GM21529 (cell line): ENCODE measurements around the gene AAR2.

Experiments used
- ATAC-seq: cut with Tn5 transposase; IDR thresholded peaks from one replicate; pipeline ENCODE4 v1.9.1; 2021; ENCODE audit not compliant: unreplicated experiment

Gene AAR2

DNA sequence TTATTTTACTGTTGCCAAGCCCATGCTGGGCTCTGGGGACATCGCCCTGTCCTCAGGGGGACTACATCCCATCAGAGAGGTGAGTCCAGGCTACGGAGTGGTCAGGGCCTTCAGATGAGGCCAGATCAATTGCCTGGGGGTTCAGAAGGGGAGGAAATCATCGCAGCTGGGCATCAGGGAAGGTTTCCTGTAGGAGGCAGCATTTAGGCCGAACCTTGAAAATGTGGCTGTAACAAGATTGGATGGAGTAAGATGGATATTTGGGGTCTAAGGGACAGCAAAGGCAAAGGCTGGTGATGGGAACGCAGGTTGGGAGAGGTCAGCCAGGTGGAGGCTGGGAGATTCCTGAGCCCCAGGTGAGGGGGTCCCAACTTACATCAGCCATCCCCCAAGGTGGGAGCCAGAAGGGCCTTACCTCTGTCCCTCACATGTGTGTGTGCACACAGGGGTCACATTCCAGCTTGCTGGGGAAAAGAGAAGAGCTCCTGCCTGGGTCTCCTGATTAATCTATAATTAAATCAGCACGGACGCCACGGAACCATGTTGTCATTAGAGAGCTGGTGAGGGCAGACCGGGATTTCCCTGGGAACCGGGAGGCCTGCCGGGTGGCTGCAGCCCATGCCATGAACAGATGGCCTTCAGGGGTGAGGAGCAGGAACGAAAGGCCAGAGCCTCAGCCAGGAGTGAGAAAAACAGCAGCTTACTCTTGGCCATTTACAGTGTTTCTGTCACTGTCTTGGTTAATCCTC lies 39.3 kb downstream of the AAR2 start:
- no peak for ATAC-seq

DNA sequence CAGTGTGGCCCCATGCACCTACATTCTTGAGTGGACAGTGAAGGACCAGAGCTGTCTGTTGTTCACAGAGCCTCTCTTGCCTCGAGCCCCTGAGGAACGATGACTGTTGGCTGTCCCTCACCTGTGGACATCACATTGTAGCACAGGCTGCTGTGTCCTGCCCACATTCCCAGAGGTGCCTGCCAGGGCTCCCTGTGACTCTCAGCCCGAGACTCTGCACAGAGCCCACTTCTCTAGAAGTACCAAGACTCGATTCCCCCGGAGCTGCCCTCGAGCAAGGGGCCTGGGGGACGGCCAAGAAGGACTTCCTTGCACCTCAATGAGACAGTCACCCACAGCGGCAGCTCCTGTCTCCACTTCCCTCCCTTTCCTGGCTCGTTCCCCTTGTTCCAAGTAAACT lies 41.3 kb downstream of the AAR2 start:
- ATAC-seq = no peak

DNA sequence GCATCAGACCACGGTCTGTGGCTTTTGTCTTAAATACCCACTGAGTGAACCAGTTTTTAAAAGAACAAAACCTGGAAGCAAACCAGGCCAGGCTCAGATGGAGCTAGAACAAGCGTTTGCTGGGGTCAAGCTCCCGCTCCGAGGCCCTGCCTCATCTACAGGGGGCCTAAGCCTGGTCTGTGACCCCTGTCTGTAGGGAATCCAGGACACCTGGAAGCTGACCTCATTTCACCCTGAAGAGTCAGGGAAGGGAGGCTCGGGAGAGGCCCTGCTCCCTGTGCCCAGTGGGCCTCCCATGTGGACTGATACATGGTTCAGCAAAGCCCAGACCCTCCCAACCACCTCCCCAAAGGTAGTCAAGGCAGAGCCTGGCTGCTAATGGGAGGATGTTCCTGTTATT lies 43.1 kb downstream of the AAR2 start:
- no peak for ATAC-seq

- ATAC-seq = no peak
These were observed 43.5 kb downstream of the AAR2 start for GRCh38 chr20:36279776-36280175.

GRCh38 chr20:36281785-36282380 lies 45.6 kb downstream of the AAR2 start:
- ATAC-seq = no peak

DNA sequence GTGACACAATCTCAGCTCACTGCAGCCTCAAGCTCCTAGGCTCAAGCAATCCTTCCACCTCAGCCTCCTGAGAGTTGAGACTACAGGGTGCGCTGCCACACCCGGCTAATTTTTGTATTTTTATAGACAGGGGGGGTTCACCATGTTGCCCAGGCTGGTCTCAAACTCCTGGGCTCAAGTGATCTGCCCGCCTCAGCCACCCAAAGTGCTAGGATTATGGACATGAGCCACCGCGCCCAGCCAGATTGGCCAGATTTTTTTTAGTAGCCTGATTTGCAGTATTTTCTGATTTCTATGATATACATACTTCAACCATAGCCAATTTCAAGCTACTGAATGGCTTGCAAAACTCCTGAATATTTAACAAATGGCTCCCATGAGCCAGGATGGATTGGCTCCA lies 48.5 kb downstream of the AAR2 start:
- no peak for ATAC-seq

DNA sequence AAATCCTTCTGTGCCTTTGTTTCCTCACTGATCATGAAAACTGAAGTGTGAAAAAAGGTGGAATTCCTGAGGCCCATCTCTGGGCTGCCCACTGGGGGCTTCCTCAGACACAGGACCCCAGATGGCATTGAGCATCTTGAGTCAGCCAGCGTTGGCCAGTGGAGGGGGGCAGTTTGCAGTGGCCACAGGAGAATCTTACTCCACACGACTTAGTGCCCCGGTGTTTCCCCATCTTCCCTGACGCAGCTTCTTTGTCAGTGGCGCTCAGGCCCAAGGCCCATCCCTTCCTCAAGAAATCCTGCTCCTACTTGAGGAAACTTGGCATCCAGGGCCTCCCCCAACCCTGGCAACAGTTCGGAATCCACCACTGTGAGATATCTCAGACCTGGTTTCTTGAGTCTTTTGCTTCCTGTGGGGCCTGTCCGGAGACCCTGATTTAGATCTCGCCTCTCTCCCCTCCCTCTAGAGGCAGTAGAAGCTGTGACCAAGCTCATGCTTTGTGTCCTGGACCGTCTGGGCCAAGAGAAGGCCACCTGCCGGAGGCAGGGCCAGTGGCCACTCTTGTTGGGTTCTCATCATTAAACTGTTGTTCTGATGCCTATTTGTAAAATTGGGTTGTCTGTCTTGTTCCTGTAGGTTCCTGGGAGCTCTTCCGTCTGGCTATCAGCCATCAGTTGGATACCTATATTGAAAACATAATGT lies 49.6 kb downstream of the AAR2 start:
- no peak for ATAC-seq

DNA sequence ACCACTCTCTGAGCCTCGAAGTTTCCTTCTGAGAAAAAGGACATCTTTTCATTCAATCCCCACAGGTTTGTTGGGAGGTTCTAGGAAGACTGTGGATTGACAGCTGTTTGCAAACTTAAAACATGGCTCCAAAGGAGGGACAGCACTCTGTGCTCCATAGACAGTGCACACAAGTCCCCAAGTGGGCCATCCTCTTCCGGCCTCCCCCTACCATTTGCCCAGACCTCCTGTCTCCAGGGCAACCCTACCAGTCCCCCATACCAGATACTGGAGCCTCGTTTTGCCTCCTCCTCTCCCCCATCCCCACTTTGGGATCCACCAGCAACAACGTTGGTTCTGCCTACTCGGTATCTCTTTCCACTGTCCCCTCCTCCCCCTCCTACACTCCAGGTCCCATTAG lies 61.4 kb downstream of the AAR2 start:
- no peak for ATAC-seq

DNA sequence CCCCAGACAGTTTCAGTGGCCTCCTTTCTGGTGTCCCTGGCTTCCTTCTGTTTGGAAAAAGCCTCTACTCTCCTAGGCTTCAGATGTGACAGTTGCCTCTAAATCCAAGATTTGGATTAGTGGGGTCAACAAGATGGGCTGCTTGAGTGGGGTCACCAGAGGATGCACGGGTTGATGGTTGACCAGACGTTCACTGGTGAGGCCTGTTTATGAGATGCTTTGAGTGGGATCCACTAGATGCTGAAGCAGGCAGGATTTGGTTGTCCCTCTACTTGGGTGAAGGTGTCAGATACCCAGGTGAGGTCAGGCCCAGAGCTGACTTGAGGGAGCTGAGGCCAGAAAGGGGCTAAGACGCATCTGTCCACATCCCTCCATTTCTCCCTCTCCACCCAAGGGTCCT lies 61.8 kb downstream of the AAR2 start:
- no peak for ATAC-seq

DNA sequence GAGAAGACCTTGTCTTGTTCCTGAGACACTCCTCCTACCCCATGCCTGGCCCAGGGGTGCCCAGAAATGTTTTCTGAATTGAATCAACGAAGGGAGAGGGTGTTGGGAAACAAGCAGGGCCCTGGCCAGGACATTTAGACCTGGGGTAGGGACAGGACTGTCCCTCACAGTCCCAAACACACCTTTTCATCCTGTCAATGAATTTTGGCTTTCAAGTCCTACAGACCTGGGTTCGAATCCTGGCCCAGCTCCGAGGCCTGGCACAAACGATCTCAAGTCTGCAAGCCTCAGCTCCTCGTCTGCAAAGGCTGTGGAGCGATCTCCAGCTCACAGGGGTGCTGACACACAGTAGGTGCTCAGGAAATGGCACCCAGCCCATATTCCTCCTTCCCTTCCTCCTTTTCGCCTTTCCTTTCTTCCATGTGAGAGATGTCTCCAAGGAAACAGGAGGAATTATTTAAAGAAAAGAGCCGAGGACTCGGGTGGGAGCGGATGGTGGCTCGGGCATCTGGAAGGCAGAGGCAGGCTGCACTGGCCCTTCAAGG lies 62.6 kb downstream of the AAR2 start:
- no peak for ATAC-seq

GRCh38 chr20:36299459-36299858 lies 63.2 kb downstream of the AAR2 start:
- ATAC-seq = no peak

DNA sequence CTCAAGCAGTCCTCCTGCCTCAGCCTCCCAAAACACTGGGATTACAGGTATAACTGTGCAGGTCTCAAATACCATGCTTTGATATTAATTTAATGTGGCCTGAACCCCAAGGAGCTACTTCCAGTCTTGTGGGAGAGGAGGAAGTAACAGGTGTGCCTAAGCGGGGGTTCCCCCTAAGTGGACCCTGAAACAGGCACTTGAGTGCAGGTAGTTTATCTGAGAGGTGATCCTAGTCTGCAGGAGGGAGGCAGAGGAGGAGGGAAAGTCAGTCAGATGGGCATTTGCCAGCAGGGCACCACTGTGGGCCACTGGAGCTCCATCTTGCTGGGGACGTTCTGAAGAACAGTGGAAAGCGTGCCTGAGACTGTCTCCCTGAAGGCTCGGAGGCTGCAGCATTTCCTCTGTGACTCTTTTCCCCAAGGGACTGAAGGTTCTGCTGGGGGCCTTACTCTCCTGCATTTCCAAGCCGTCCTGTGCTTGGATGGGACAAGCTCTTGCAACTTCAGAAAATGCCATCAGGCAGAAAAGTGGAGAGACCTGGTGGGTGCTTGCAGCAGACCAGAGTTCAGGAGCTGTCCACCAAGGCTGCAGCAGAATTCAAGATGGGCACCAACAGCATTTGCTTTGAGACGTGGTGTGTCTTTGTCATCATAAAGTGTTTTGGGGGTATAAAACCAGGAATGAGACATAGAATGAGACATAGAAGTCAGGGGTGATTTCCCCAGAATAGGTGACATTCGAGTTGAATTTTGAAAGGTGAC lies 65.3 kb downstream of the AAR2 start:
- ATAC-seq = no peak

DNA sequence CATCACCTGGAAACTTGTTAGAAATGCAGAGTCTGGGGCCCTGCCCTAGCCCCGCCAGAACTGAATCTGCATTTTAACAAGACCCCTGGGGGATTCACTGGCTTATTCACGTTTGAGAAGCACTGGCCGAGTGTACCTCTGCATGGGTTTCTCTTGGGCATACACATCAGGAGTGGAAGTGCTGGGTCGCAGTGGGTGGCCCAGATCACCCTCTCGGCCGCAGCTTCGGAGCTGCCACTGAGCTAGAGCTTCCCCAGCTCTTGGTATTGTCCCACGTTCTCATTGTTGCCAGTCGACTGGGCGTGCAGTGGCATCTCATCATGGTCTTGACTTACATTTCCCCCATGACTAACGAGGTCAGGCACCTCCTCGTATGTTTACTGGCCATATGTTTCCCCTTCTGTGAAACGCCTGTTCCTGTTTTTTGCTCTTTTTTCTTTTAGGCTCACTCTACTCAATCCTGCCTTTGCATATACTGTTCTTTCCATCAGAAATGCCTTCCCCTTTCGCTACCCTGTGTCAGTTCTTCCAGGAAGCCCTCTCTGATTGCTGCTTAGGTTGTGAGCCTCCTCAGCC lies 66.8 kb downstream of the AAR2 start:
- no peak for ATAC-seq

- ATAC-seq = no peak
These were observed 67.6 kb downstream of the AAR2 start for GRCh38 chr20:36303831-36304230.

GRCh38 chr20:36304786-36305495 lies 68.7 kb downstream of the AAR2 start:
- no peak for ATAC-seq

DNA sequence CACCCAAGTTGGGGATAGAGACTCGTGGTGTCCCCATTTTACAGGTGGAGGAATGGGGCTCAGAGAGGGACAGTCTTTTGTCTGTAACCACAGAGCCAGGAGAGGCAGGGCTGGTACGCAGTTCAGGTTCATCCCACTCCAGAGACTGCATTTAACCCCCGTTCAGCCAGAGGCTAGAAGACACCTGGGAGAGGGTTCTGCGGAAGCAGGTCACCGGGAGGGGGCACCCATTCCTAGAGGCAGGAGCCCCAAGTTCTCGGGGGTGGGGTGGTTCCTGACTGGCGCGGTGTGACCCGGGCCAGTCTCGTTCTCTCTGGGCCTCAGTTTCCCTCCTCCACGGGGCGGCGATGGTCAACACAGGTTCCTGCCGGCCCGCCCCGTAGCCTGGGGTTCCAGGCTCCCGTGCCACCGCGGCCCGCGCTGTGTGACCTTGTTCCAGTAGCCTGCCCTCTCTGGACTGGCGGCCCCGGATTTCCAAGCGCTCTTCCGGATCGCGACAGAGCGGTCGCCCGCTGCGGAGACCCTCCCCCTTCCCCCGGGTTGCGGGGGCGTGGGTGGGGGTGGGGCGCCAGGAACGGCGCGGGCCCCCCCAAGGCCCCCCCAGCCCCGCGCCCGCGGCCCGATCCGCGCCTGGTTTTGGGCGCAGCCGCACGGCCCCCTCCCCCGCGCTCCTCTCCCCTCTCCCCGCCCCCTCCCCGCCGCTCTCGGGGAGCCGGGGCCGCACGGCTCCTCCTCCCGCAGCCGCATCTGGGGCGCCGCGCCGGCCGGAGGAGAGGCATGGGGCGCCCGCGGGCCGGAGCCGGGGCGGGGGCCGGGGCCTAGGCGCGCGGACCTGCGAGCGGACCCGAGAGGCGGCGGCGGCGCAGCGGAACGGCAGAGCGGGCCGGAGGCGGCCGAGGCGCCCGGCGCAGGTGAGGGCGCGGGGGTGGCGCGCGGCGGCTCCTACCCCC lies 69.6 kb downstream of the AAR2 start, which contains the start of gene DLGAP4:
Gene DLGAP4 (plus strand): TSS at position 738 of the 950 bp plus-strand sequence. CDS start 125,379 bp downstream, outside the sequence.
- no peak for ATAC-seq
